ENCODE measurements around the gene CTSA.

DNA sequence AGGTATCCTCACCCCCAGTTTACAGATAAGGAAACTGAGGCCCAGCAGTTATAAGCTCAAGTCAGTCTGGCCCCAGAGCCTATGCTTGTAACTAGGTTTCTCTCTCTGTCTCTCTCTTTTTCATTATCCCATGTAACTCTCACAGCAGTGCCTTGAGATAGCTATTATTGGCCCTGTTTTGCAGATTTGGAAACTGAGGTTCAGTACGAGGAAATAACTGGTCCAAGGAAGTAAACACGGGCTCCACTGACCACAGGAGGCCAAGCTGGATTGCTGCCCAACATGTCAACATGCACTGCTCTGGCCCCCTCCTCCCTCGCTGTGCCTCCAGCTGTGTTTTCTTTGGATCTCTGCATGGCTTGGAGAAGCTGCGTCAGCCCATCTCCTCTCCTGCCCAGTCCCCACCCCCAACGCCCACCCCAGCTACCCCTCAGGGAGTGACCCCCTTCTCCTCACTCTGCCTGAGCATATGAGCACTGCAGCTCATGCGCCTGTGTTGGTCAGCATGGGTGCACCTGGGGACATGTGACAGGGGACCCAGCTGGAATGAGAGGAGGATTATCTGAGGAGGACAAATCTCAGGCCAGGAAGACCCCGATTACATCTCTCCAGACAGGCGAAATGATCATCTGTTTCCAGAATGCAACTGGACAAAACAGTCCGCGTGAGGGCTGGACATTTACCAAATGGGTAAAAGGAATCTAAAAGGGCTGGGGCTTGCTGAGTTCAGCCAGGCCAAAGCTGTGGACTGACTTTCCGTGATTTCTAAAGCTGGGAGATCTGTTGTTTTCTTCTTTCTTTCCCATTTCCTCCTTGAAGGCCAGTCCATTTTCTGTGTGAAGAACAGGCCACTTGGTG, 28.6 kb downstream of the CTSA start:
- TF ChIP-seq CTCF (IDR thresholded peaks at IDR 0.05), result no peak
- no peak for TF ChIP-seq POLR2A (IDR thresholded peaks at IDR 0.05)
